Adrenal gland (tissue), 5 donors: ENCODE results near the gene THBS3.
"Not testable (repeated sequence)": the region's sequence is repeated elsewhere in the genome, so short reads cannot be mapped to it uniquely, and the experiment has no call there.

ENCODE experiments used
- POLR2A ChIP-seq, 2 donors: fragments of 450-650 bp; IDR thresholded peaks; one replicate each; pipeline ENCODE4 v1.6.1; 2017; ENCODE audit warnings: antibody characterized with exemption in 2 of 2, mild to moderate bottlenecking in 2 of 2, moderate library complexity in 1 of 2
- TF ChIP-seq, protein P1 (sequence below), 6 experiments: fragments of 450-650 bp in 4 of 6; fragments of 200-600 bp in 2 of 6; sonication (generic) in 1 of 6; IDR thresholded peaks; 1 replicate in 5 of 6; 2 replicates in 1 of 6; pipeline versions ENCODE4 v1.5.1 to v1.8.0; 2016 to 2021; ENCODE audit warnings: antibody characterized with exemption in 6 of 6, mild to moderate bottlenecking in 2 of 6, moderate library complexity in 1 of 6
- donor health status: DM: no; HTN: no; CAD: no.

DNA sequence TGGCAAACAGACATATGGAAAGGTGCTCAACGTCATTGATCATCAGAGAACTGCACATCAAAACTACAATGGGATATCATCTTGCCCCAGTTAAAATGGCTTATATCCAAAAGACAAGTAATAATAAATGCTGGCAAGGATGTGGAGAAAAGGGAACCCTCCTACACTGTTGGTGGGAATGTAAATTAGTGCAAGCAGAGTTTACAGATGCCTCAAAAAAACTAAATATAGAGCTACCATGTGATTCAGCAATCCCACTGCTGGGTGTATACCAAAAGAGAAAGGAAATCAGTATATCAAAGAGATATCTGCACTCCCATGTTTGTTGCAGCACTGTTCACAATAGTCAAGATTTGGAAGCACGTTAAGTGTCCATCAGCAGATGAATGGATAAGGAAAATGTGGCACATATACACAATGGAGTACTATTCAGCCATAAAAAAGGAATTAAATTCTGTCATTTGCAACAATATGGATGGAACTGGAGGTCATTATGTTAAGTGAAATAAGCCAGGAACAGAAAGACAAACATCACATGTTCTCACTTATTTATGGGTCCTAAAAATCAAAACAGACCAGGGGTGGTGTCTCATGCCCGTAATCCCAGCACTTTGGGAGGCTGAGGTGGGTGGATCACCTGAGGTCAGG is 51.6 kb downstream of the THBS3 start:
- TF ChIP-seq POLR2A (IDR thresholded peaks at IDR 0.05) = not testable (repeated sequence)
- TF ChIP-seq, protein P1, sequence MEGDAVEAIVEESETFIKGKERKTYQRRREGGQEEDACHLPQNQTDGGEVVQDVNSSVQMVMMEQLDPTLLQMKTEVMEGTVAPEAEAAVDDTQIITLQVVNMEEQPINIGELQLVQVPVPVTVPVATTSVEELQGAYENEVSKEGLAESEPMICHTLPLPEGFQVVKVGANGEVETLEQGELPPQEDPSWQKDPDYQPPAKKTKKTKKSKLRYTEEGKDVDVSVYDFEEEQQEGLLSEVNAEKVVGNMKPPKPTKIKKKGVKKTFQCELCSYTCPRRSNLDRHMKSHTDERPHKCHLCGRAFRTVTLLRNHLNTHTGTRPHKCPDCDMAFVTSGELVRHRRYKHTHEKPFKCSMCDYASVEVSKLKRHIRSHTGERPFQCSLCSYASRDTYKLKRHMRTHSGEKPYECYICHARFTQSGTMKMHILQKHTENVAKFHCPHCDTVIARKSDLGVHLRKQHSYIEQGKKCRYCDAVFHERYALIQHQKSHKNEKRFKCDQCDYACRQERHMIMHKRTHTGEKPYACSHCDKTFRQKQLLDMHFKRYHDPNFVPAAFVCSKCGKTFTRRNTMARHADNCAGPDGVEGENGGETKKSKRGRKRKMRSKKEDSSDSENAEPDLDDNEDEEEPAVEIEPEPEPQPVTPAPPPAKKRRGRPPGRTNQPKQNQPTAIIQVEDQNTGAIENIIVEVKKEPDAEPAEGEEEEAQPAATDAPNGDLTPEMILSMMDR (IDR thresholded peaks at IDR 0.05) = not testable (repeated sequence)
